Measurements from ENCODE around the gene CRB2.
A peak's percentile ranks its signal among the peaks of the same experiment; 100 is the strongest.

The CRB2 gene

GRCh38 chr9:123355761-123356431 lies at the start of gene CRB2:
TSS of gene CRB2 (plus strand) at chr9:123356197. CDS start at chr9:123356261, 64 bp downstream.
- DNase-seq, result peak; percentile 48

GRCh38 chr9:123309611-123310010 lies 46.4 kb upstream of the CRB2 start:
- DNase-seq, result no peak

- no peak for DNase-seq
Observed at GRCh38 chr9:123310551-123311249, 45.3 kb upstream of the CRB2 start.

- DNase-seq, result no peak
Observed at GRCh38 chr9:123311250-123311752, 44.7 kb upstream of the CRB2 start.

GRCh38 chr9:123312306-123312877 lies 43.6 kb upstream of the CRB2 start:
- no peak for DNase-seq

GRCh38 chr9:123314617-123315016 lies 41.4 kb upstream of the CRB2 start:
- no peak for DNase-seq

- DNase-seq, result no peak
Observed at GRCh38 chr9:123315635-123316034, 40.4 kb upstream of the CRB2 start.

- DNase-seq, result peak; percentile 85
Observed at GRCh38 chr9:123316053-123316718, 39.8 kb upstream of the CRB2 start.

GRCh38 chr9:123318202-123318601 lies 37.8 kb upstream of the CRB2 start:
- no peak for DNase-seq

GRCh38 chr9:123318961-123319421 lies 37.0 kb upstream of the CRB2 start:
- no peak for DNase-seq

- no peak for DNase-seq
Observed at GRCh38 chr9:123319541-123320339, 36.3 kb upstream of the CRB2 start.

- DNase-seq, result no peak
Observed at GRCh38 chr9:123320814-123321213, 35.2 kb upstream of the CRB2 start.

- DNase-seq, result no peak
Observed at GRCh38 chr9:123321616-123322272, 34.3 kb upstream of the CRB2 start.

GRCh38 chr9:123322273-123323195 lies 33.5 kb upstream of the CRB2 start:
- DNase-seq, result peak; percentile 76

- no peak for DNase-seq
Observed at GRCh38 chr9:123323196-123324013, 32.6 kb upstream of the CRB2 start.

- DNase-seq, result no peak
Observed at GRCh38 chr9:123324767-123325183, 31.2 kb upstream of the CRB2 start.

- DNase-seq, result no peak
Observed at GRCh38 chr9:123326187-123326586, 29.8 kb upstream of the CRB2 start.

- DNase-seq, result peak; percentile 86
Observed at GRCh38 chr9:123326662-123327093, 29.3 kb upstream of the CRB2 start.

- no peak for DNase-seq
Observed at GRCh38 chr9:123327697-123328100, 28.3 kb upstream of the CRB2 start.
